ENCODE data around the gene PPP1R13L.

Gene PPP1R13L

DNA sequence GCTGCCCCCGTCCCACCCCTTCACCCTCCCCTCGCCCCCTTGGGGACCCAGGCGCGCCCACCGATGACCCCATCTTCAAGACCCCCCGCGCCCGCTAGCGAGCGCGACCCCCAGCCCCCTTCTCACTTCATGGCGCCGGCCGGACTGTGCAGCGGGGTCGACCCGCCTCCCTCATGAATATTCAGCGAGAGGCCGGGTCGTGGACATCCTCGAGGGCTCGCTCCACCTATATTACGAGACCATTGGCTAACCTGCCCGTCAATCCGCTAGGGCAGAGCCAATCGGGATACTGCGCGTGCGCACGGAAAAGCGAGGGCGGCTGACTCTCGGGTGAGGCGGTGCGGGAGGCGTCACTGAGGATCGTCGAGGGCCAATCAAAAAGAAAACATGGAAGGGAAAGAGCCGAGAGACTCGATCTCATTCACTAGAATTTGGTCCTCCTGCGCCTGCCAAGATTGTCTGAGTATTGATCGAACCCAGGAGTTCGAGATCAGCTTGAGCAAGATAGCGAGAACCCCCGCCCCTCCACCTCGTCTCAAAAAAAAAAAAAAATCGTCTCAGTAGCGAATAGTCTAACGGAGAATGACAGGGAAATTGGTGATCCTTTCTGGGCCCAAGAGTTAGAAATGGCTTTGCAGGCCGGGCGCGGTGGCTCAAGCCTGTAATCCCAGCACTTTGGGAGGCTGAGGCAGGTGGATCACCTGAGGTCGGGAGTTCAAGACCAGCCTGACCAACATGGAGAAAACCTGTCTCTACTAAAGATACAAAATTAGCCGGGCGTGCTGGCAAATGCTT, 34.3 kb downstream of the PPP1R13L start, which contains the start of gene ERCC2:
Gene ERCC2 (minus strand): TSS at position 164 of the 795 bp plus-strand sequence. CDS start 33 bp downstream, at position 131.
- DNase-seq (ENCODE audit: low read depth) = peak; percentile 98
- peak within 1 kb of the TSS; percentile 82 for H3K4me3 ChIP-seq (ENCODE audit: low read length)
- TF ChIP-seq, protein P1, sequence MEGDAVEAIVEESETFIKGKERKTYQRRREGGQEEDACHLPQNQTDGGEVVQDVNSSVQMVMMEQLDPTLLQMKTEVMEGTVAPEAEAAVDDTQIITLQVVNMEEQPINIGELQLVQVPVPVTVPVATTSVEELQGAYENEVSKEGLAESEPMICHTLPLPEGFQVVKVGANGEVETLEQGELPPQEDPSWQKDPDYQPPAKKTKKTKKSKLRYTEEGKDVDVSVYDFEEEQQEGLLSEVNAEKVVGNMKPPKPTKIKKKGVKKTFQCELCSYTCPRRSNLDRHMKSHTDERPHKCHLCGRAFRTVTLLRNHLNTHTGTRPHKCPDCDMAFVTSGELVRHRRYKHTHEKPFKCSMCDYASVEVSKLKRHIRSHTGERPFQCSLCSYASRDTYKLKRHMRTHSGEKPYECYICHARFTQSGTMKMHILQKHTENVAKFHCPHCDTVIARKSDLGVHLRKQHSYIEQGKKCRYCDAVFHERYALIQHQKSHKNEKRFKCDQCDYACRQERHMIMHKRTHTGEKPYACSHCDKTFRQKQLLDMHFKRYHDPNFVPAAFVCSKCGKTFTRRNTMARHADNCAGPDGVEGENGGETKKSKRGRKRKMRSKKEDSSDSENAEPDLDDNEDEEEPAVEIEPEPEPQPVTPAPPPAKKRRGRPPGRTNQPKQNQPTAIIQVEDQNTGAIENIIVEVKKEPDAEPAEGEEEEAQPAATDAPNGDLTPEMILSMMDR (conservative IDR thresholded peaks at IDR 0.05; ENCODE audit: low read length) = no peak

GRCh38 chr19:45368737-45369340, 36.0 kb downstream of the PPP1R13L start:
- H3K4me3 ChIP-seq (ENCODE audit: low read length) = peak overlapping the region; percentile 12; the same call in 1 of the 2 replicates
- TF ChIP-seq, protein P1 (conservative IDR thresholded peaks at IDR 0.05; ENCODE audit: low read length) = no peak
- no peak for DNase-seq (ENCODE audit: low read depth)

DNA sequence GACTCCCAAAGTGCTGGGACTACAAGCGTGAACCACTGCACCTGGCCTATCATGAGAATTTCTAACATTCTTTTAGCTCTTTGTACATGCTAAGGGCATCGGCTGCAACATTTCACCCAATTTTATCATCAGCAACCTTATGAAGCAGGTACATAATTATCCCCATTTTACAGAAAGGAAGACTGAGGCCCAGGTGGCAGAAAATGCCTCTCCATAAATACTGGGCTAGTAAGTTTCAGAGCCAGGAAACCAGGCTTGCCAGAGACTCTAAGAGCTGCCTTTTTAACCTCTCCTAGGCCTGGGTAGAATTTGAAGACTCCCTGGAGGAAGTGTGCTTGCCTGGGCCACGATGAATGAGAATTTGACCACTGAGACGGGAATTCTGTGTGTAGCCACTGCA, 36.7 kb downstream of the PPP1R13L start:
- no peak overlapping the region for H3K4me3 ChIP-seq (ENCODE audit: low read length)
- TF ChIP-seq, protein P1 (conservative IDR thresholded peaks at IDR 0.05; ENCODE audit: low read length) = no peak
- DNase-seq (ENCODE audit: low read depth) = no peak

DNA sequence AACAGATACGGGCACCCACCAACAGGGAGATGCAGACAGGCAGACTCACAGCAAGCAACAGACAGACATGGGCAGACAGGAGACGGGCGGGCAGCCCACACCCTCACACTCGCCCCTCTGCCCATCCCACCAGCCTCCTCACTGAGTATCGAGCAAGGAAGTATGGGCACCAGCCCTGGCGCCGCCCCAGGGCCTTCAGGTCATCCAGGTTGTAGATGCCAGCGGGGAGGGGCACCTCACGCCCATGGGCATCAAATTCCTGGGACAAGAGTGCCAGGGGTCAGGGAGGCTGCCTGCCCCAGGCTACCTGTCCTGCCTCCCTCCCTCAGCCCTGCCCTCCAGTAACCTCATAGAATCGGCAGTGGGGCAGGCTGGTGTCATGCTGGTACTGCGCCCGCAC, 40.2 kb downstream of the PPP1R13L start:
- TF ChIP-seq, protein P1 (conservative IDR thresholded peaks at IDR 0.05; ENCODE audit: low read length) = no peak
- no peak overlapping the region for H3K4me3 ChIP-seq (ENCODE audit: low read length)
- no peak for DNase-seq (ENCODE audit: low read depth)

DNA sequence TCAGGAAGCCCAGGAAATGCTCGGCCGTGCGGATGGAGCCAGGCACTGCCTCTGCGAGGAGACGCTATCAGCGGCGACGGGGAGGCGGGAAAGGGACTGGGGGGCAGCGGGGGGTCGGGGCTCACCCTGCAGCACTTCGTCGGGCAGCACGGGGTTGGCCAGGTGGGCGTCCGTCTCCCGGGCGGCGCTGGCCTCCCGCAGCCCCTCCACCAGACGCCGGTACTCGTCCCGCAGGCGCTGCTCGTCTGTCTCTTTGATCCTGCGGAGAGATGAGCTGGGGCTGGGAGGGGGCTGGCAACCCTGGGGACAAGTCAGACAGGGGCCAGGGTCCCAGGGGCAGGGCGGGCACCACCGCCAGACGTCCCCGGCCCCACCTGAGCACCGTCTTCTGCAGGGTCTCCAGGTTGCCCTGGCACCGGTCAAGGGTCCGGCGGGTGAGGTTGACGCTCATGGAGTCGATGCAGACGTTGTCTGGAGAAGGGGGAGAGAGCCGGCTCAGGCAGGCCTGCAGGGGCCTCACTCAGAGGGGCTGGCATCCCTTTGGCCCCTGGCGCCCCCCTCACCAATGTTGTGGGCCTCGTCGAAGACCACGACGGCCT, 40.9 kb downstream of the PPP1R13L start:
- H3K4me3 ChIP-seq (ENCODE audit: low read length) = no peak overlapping the region
- no peak for DNase-seq (ENCODE audit: low read depth)
- TF ChIP-seq, protein P1 (conservative IDR thresholded peaks at IDR 0.05; ENCODE audit: low read length) = no peak

- DNase-seq (ENCODE audit: low read depth) = no peak
- H3K4me3 ChIP-seq (ENCODE audit: low read length) = no peak overlapping the region
- TF ChIP-seq, protein P1 (conservative IDR thresholded peaks at IDR 0.05; ENCODE audit: low read length) = no peak
Measured at GRCh38 chr19:45362291-45362690, 42.6 kb downstream of the PPP1R13L start.

Data from AG10803 (cell line).